Activated CD8-positive, alpha-beta T cell treated with anti-CD3 and anti-CD28 coated beads for 36 hours (primary cell): Measurements from ENCODE around the gene MMP13. TPM values are rescaled to one million over a fixed set of nuclear protein-coding genes. Genes with fewer than 3 reads are reported as not detected.

Experiments used
- ATAC-seq: fragments of 200-7000 bp; cut with Tn5 transposase; one replicate; pipeline ENCODE4 v1.10.0; 2021; ENCODE audit warnings: mild to moderate bottlenecking, moderate library complexity
- CTCF ChIA-PET: fragments of 350-600 bp; sonication (Branson Sonifier 250); formaldehyde crosslinking; loops from one replicate; lab custom pipeline; 2021; ENCODE audit warnings: antibody characterized with exemption; lab: Charles Lee
- POLR2A ChIA-PET: fragments of 350-600 bp; sonication (Branson Sonifier 250); formaldehyde crosslinking; loops from one replicate; lab custom pipeline; 2021; ENCODE audit warnings: antibody characterized with exemption; lab: Charles Lee
- DNase-seq: peaks from one replicate; pipeline ENCODE4 v3.0.0-alpha.2; 2020
- H3K27ac Mint-ChIP-seq: one replicate; pipeline ENCODE4 v1.8.0; 2021; ENCODE audit warnings: mild to moderate bottlenecking, mixed read lengths
- H3K27me3 Mint-ChIP-seq: one replicate; pipeline ENCODE4 v1.8.0; 2021; ENCODE audit warnings: mixed read lengths
- H3K36me3 Mint-ChIP-seq: one replicate; pipeline ENCODE4 v1.8.0; 2021; ENCODE audit warnings: low read depth, mixed read lengths
- H3K4me1 Mint-ChIP-seq: one replicate; pipeline ENCODE4 v1.8.0; 2021; ENCODE audit warnings: low read depth, mixed read lengths
- H3K4me3 Mint-ChIP-seq: one replicate; pipeline ENCODE4 v1.8.0; 2021; ENCODE audit warnings: mild to moderate bottlenecking, moderate library complexity, mixed read lengths
- H3K9me3 Mint-ChIP-seq: one replicate; pipeline ENCODE4 v1.8.0; 2021; ENCODE audit warnings: mixed read lengths
- CTCF ChIP-seq: fragments of 200-600 bp; IDR thresholded peaks from one replicate; pipeline ENCODE4 v1.8.0; 2022; ENCODE audit warnings: antibody characterized with exemption, mild to moderate bottlenecking
- intact Hi-C: fragments of 100-400 bp; cut with micrococcal nuclease; formaldehyde crosslinking; loops from one replicate; pipeline ENCODE4 v1.10.0; 2022
- total RNA-seq, 2 experiments: library from RNA; stranded (reverse); gene quantifications; one replicate each; pipeline ENCODE4 v1.2.3, GENCODE V29; 2021

MMP13 gene
- total RNA-seq, 2 experiments from 2014 or later = not detected

- Mint-ChIP-seq H3K4me1 (no peaks in the 10 kb centered on the region), H3K9me3 (no peaks in the 10 kb centered on the region), H3K27me3 (peaks cover 8% of the 10 kb centered on the region), H3K4me3 (no peak overlapping the region), H3K27ac (no peak overlapping the region), H3K36me3 (no peaks in the 10 kb centered on the region)
- POLR2A ChIA-PET = no interaction called here
- ATAC-seq (no peak), DNase-seq (no peak)
- CTCF ChIA-PET = no interaction called here
- TF ChIP-seq CTCF = no peak
- intact Hi-C loops = loop anchor here (10.0 kb wide), 1 partner anchor 61 kb away; no protein-coding TSS in a partner anchor
Measured at GRCh38 chr11:102933627-102934026, 21.9 kb downstream of the MMP13 start.

GRCh38 chr11:102932678-102933077 is 22.9 kb downstream of the MMP13 start:
- POLR2A ChIA-PET = no interaction called here
- Mint-ChIP-seq H3K27me3 (peaks cover 8% of the 10 kb centered on the region), H3K9me3 (no peaks in the 10 kb centered on the region), H3K4me3 (no peak overlapping the region), H3K27ac (no peak overlapping the region), H3K36me3 (no peaks in the 10 kb centered on the region), H3K4me1 (no peaks in the 10 kb centered on the region)
- DNase-seq (no peak), ATAC-seq (no peak)
- no peak for TF ChIP-seq CTCF
- CTCF ChIA-PET = interaction anchor here (2.8 kb wide), 1 partner anchor 8 kb away, joined by 19 read pairs; no protein-coding TSS in a partner anchor
- intact Hi-C loops = loop anchor here (10.0 kb wide), 1 partner anchor 62 kb away; no protein-coding TSS in a partner anchor

GRCh38 chr11:102930451-102930850 is 25.1 kb downstream of the MMP13 start:
- Mint-ChIP-seq H3K4me1 (no peaks in the 10 kb centered on the region), H3K36me3 (no peaks in the 10 kb centered on the region), H3K27me3 (peaks cover 7% of the 10 kb centered on the region), H3K27ac (no peak overlapping the region), H3K9me3 (no peaks in the 10 kb centered on the region), H3K4me3 (no peak overlapping the region)
- DNase-seq (no peak), ATAC-seq (no peak)
- intact Hi-C loops = loop anchor here (10.0 kb wide), 1 partner anchor 64 kb away; no protein-coding TSS in a partner anchor
- ChIA-PET POLR2A (interaction anchor here (0.6 kb wide), 1 partner anchor 1269 kb away, joined by 3 read pairs; no protein-coding TSS in a partner anchor), CTCF (interaction anchor here (2.0 to 2.8 kb wide), 2 partner anchors 10 to 11 kb away, joined by 4 to 19 read pairs; no protein-coding TSS in a partner anchor)
- no peak for TF ChIP-seq CTCF

GRCh38 chr11:102929972-102930371 is 25.6 kb downstream of the MMP13 start:
- intact Hi-C loops = loop anchor here (10.0 kb wide), 1 partner anchor 65 kb away; no protein-coding TSS in a partner anchor
- Mint-ChIP-seq H3K27me3 (peaks cover 7% of the 10 kb centered on the region), H3K27ac (no peak overlapping the region), H3K9me3 (no peaks in the 10 kb centered on the region), H3K4me3 (no peak overlapping the region), H3K36me3 (no peaks in the 10 kb centered on the region), H3K4me1 (no peaks in the 10 kb centered on the region)
- TF ChIP-seq CTCF = no peak
- ATAC-seq (no peak), DNase-seq (no peak)
- CTCF ChIA-PET = interaction anchor here (1.1 to 2.0 kb wide), 3 partner anchors 10 to 15 kb away, joined by 3 to 4 read pairs (median 4); no protein-coding TSS in a partner anchor
- POLR2A ChIA-PET = interaction anchor here (0.6 kb wide), 1 partner anchor 1270 kb away, joined by 3 read pairs; no protein-coding TSS in a partner anchor

- no peak overlapping the region for H3K27ac Mint-ChIP-seq
- intact Hi-C loops = no loop called here
- TF ChIP-seq CTCF = no peak
- H3K4me1 Mint-ChIP-seq = no peaks in the 10 kb centered on the region
- H3K27me3 Mint-ChIP-seq = peaks cover 10% of the 10 kb centered on the region
- no peak for DNase-seq
- H3K9me3 Mint-ChIP-seq = no peaks in the 10 kb centered on the region
- no peaks in the 10 kb centered on the region for H3K36me3 Mint-ChIP-seq
- POLR2A ChIA-PET = no interaction called here
- H3K4me3 Mint-ChIP-seq = no peak overlapping the region
- no peak for ATAC-seq
- CTCF ChIA-PET = interaction anchor here (1.1 to 2.0 kb wide), 5 partner anchors 10 to 196 kb away, joined by 3 to 7 read pairs (median 4); no protein-coding TSS in a partner anchor
Measured at GRCh38 chr11:102929166-102929565, 26.4 kb downstream of the MMP13 start.
